A204.1 (cell line): ENCODE measurements around the gene LHFPL3.
"Not testable (repeated sequence)": the region's sequence is repeated elsewhere in the genome, so short reads cannot be mapped to it uniquely, and the experiment has no call there.

Source experiments
- FAIRE-seq: peaks from 2 replicates; lab custom pipeline; 2012; peaks lifted over from hg19 to GRCh38; lab: Jason Lieb, UNC

LHFPL3 gene

DNA sequence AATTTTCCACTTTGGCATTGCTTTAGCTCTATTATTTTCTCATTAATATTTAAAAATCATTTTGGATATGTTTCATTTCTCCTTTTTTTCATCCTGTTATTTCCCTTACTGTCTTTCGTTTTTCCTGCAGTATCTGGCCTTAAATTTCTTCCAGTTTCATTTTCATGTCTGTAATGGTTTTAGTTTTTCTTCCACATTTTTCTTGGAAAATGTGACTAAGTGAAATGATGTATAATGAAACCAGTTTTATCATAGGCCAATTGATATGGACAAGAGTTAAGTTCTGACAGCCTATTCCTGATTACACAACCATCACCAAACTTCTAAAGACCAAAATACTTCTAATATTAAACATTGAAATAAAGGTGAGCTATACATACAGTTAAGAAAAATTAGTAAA lies 158.5 kb downstream of the LHFPL3 start:
- FAIRE-seq = peak; percentile 43

GRCh38 chr7:104487642-104488041 lies 159.2 kb downstream of the LHFPL3 start:
- no peak for FAIRE-seq

GRCh38 chr7:104497379-104497967 lies 169.1 kb downstream of the LHFPL3 start:
- no peak for FAIRE-seq

- FAIRE-seq = no peak
These were observed 171.6 kb downstream of the LHFPL3 start for GRCh38 chr7:104499975-104500374.

DNA sequence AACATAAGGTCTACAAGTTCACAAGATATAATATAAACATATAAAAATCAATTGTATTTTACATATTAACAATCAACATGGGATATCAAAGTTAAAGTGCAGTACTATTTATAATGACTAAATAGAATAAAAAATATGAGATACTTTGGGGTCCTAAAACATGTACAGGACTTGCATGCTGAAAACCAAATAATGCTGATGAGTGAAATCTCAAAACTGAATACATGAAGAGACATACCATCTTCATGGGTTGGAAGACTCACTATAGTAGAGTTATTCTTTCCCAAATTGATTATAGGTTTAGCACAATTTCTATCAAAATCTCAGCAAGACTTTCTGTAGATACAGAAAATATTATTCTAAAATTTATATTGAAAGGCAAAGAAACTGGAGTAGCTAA lies 181.5 kb downstream of the LHFPL3 start:
- FAIRE-seq = no peak

- FAIRE-seq = no peak
These were observed 196.4 kb downstream of the LHFPL3 start for GRCh38 chr7:104524853-104525252.

DNA sequence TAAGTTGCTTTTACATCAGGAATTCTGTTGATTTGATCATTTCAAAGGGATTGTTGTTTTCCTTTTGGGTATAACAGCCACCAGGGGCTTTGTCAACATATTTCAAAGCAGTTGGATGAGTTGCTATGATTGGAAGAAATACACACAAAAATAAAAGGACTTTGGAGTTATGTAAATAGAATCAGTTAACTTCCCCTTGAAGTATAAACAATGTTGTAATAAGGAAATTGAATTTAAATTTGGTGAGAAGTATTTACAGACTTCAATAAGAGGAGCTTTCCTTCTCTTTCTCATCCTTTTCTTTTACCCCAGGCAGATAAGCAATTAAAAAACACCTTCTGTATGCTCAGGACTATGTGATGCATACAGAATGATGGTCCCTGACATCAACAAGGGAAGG lies 199.7 kb downstream of the LHFPL3 start:
- no peak for FAIRE-seq

- no peak for FAIRE-seq
These were observed 201.2 kb downstream of the LHFPL3 start for GRCh38 chr7:104529567-104529966.

DNA sequence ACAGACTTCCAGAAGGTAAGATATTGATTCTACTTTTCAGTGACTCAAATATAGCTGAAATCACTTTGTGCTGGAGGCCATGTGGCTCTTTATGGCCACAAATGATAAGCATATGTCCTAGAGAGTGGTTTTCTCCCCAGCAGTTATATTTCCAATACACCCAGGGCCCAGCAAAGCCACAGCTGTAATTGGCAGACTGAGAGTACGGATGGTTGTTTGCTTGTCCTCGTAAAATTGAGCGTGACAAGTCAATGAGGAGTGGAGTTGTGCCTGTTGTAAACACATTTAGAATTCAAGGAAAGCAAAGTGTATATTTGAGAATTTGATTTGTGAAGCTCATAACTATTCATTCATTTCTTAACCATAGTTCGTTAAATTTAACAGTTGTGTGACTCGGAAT lies 201.8 kb downstream of the LHFPL3 start:
- FAIRE-seq = no peak

GRCh38 chr7:104534149-104534548 lies 205.7 kb downstream of the LHFPL3 start:
- FAIRE-seq = no peak

DNA sequence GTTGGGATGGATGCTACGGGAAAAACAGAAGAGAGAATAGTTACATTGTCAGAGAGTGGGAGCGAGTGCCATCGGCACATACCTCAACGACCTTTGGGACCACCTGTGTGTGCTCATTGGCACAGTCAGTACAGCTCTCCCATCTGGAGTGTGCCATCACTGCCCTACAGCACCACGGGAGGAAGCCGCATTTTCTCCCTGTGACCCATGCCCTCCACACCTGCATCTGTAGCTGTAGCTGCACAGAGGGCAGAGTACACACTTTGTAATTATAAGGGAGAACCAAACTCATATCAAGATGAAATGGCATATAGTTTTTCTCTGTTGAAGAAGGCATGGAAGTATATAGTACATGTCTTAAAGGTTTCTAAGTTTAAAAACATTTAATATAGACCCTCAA lies 207.4 kb downstream of the LHFPL3 start:
- no peak for FAIRE-seq

- FAIRE-seq = no peak
These were observed 208.6 kb downstream of the LHFPL3 start for GRCh38 chr7:104536956-104537355.

DNA sequence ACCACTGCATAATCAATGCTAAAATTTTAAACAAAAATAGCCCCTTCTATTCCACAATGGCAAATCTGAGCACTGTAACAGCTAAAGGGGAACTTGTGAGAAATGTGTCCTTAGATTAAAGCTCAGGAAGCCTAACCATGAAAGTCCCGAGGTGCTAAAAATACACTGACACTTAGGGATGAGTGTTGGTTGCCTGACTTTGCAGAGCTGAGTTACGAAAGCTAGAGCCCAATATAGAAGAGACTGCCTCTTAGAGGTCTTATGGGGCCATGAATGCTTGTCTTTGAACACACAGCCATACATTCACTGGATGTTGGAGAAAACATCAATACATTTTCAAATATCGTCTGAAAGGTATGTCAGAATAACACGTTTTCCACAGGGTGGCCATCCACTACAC lies 209.7 kb downstream of the LHFPL3 start:
- FAIRE-seq = no peak

DNA sequence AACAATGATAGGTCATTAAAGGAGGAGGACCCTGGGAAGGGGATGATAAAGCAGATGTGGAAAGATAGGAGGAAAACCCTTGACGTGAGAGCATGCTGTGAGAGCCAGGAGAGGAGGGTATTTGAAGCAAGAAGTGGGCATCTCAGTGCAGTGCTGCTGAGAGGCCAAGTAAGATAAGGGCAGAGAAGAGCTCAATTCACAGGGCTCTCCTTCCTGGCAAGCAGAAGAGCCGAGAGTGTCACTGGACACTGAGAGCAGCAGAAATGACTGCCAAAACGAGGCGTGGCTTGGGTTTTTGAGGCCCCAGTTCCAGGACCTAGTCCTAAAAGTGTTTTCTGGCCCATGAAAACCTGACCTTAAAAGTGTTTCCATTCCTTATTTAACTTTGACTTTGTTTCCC lies 213.5 kb downstream of the LHFPL3 start:
- FAIRE-seq = no peak

- FAIRE-seq = no peak
These were observed 220.5 kb downstream of the LHFPL3 start for GRCh38 chr7:104548861-104549260.

DNA sequence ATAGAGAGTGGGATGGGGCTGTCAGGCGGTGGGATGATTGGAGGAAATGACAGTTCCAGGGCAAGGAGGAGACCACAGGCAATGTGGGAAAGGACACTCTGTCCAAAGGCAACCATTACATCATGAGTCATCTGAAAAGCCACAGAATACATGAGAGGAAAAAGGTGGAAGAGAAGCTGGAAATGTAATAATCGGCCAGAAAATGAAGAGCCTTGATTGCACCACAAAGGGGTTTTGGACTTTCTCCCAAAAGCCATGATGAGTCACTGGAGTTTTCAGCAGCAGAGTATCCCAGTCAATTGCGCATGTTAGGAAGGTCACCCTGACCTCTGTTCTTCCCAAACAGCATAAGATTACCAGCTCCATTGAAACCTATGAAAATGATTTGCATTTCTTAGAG lies 222.0 kb downstream of the LHFPL3 start:
- no peak for FAIRE-seq

GRCh38 chr7:104551226-104551625 lies 222.8 kb downstream of the LHFPL3 start:
- FAIRE-seq = no peak

GRCh38 chr7:104552102-104552501 lies 223.7 kb downstream of the LHFPL3 start:
- FAIRE-seq = no peak

DNA sequence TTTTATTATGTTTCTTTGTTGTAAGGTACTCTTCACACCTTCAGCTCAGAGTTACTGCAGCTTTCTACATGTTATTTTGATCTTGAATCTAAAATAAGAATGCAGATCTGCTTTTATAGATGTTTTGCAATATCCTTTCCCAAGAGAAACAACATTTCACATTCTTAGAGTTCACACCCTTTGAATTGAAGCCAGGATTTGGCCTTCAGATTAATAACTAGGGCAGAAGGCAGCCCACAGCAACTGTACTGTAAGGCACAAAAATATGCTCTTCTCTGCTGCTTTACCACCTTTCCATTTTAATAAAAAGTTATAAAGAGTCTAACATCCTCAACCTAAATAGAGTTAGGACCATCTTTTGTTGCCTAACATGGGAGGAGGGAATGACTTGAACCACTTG lies 224.7 kb downstream of the LHFPL3 start:
- no peak for FAIRE-seq

GRCh38 chr7:104563350-104563901 lies 235.0 kb downstream of the LHFPL3 start:
- not testable (repeated sequence) for FAIRE-seq

GRCh38 chr7:104569751-104570150 lies 241.3 kb downstream of the LHFPL3 start:
- FAIRE-seq = no peak

DNA sequence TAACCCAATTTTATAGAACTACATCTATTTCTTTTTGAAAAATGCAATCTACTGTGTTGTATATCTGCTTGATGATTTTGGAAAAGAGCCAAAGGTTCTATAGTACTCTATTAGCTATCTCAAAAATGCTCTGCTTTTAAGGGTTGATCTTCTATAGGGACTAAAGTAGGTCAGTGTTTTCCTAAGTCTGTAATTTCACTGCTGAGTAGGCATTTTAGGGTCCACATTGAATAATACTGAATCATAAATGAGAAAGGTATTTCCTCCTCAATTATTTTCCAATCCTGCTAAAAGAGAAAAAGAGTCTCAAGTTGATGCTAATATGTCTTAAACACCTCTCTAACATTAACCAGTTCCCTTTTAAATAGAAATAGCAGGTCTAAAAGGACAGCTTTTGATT lies 244.2 kb downstream of the LHFPL3 start:
- FAIRE-seq = no peak

- no peak for FAIRE-seq
These were observed 256.2 kb downstream of the LHFPL3 start for GRCh38 chr7:104584620-104585019.

DNA sequence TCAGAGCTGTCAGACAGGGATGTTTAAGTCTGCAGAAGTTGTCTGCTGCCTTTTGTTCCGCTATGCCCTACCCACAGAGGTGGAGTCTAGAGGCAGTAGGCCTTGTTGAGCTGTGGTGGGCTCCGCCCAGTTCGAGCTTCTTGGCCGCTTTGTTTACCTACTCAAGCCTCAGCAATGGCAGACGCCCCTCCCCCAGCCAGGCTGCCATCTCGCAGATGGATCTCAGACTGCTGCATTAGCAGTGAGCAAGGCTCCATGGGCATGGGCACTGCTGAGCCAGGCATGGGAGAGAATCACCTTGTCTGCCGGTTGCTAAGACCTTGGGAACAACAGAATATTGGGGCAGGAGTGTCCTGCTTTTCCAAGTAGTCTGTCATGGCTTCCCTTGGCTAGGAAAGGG lies 267.2 kb downstream of the LHFPL3 start:
- FAIRE-seq = not testable (repeated sequence)

GRCh38 chr7:104603957-104604356 lies 275.6 kb downstream of the LHFPL3 start:
- no peak for FAIRE-seq
